SKM-1 (cell line): ENCODE measurements around the gene STXBP6.

ENCODE experiments used
- DNase-seq: peaks from one replicate; lab custom pipeline; 2025; ENCODE audit not compliant: unreplicated experiment; lab: John Stamatoyannopoulos, UW

The STXBP6 gene

DNA sequence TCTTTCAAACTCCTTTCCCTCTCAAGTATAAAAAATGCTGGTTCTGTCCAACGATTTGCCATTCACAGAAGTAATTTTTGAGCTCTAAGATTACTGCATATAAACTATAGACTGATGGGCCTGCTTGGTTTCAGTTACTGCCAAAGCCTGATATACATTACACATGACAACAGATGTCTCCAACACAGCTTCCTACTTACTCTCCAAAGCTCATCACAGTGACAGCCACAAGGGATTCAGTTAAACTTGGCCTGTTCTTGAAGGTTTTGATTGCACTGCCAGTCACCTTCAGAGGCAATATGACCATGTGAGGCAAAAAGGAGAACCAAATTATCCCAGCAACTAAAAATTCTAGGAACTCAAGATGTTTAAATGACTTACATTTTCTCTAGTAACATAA, 30.1 kb downstream of the STXBP6 start:
- no peak for DNase-seq

DNA sequence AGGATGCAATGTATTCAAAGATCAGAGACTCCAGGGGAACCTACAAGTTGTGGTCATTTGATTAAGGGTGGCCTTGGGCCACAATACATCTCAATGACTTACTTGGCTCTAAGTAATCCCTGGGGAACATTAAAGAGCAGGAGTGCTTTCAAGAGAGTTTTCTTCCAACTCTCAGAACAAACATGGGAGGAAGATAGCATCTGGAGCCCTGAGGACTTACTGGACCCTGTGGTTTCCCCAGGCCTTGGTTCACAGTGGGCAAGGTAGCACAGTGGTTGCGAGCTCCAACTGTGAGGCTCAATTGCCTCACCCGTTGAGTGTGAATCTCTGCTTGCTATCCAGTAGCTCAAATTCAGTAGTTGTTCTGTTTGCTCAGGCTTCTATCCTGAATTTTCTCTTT, 32.4 kb downstream of the STXBP6 start:
- DNase-seq = no peak

- no peak for DNase-seq
Observed at GRCh38 chr14:25015761-25016160, 34.2 kb downstream of the STXBP6 start.

- no peak for DNase-seq
Observed at GRCh38 chr14:25014440-25014839, 35.5 kb downstream of the STXBP6 start.

DNA sequence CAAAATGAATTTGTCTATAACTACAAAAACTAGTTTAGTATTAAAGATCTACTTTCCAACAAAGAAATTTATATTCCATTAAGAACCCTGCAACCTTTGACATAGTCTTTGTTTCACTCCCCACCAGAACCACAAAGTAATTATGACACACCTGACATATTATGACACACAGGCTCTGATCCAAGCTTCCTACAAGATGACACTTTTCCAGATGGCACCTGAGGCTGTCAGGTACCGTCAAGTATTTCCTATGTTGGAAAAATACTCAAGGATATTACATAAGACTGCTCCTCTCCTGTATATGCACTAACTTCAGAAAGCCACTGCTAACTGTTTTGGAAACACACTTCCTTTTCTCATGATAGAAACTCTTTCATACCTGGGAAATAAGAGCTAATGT, 38.9 kb downstream of the STXBP6 start:
- DNase-seq = no peak

GRCh38 chr14:25010471-25010870, 39.5 kb downstream of the STXBP6 start:
- DNase-seq = no peak

DNA sequence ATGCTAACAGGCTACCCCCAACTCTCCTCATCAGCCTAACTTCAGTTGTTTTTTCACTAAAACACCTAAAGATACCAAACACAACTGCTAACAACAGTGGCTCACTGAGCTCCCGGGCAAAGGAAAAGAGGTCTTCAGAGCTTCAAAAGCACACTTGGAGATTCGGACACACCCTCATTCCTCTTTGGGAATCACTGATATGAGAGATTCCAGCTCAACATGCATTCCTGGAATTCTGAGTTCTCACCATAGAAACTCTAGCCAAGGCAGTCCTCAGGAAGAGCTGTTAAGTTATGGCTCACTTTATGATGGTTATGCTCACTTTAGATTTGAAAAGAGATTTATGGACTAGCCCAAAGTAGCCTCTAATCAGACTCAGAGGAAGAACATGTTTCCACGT, 40.1 kb downstream of the STXBP6 start:
- no peak for DNase-seq

DNA sequence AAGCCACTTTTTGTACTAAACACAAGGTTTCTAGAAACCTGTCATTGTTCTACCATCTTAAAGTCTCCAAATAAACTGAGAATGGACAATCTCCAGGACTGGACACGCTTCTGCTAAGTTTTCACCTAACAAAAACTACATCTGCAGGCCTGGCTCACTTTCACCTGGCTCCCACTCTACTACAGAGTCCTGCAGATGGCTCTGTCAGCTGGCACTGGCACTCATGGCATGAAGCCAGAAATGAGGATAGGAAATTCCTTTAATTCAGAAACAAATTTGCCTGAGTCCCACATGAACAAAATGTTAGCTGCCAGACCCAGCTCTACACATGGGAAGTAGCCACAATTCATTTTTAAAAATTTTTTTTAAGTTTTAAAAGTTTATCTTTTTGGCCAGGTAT, 42.1 kb downstream of the STXBP6 start:
- no peak for DNase-seq

DNA sequence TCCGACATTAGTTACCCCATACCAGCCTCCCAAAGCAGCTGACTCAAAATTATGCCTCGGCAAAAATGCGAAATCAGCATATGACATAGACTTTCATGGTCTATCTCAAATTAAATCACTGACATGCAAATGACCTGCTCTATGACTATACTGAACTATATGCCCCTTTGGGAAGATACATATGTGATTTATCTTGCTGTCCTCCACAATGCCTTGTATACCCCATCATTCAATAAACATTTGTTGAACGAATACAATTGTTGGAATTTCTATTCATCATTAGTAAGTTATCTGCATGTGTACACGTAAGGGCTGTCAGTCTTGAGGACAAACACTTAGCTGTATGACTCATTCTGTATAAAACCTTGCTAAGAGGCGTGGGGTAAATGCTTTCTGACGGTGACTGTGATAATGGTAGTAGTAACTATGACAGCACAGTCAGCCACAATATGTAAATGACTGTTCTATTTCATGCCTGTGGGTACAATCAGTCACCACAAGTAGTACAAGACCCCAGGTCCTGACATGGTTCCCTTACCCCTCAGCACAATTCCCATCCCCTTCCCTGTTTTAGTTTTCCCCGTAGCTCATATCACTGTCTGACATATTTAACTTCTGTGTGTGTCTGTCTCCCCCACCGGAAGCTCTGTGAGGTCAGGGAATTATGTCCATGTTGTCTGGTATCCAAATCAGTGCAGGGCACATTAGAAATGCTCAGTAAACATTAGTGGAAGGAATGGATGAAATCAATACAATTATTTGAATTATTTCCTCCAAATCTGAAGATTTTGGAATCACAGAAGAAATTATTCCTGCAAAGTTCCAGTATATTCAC, 42.8 kb downstream of the STXBP6 start:
- no peak for DNase-seq

DNA sequence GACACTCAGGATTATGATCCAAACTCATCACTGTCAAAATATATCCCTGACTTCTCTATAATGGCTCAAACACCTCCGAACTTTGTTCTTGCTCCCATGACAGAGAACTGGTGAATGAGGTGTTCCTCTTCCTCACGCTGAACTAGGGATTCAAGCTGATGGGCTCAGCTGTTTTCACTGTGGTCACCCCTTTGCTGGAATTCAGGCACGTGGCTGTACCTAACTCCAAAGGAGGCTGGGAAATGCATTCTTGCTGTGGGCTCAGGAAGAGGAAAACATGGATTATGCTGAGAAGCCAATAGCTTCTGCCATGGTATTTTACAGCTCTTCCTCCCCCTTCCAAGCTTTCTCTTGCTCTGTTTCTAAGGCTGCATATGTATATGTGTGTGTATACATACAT, 43.9 kb downstream of the STXBP6 start:
- no peak for DNase-seq

DNA sequence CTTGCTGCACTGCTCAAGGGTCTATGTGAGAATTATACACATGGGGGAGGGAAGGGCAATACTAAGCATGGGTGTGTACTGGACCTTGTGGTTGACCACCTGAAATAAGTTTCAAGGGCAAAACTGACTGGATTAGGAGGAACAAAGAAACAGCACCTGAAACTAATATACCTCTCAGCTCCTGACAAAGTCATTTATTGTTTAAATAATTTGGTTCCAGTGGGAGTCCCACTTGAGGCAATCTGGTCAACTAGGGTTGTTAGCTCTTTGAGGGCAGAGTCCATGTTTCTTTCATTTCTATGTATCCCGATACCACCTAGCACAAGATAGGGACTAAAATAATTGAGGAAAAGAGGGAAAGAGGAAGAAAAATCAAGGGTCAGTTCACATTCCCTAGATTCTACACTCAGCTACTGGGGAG, 45.5 kb downstream of the STXBP6 start:
- no peak for DNase-seq

DNA sequence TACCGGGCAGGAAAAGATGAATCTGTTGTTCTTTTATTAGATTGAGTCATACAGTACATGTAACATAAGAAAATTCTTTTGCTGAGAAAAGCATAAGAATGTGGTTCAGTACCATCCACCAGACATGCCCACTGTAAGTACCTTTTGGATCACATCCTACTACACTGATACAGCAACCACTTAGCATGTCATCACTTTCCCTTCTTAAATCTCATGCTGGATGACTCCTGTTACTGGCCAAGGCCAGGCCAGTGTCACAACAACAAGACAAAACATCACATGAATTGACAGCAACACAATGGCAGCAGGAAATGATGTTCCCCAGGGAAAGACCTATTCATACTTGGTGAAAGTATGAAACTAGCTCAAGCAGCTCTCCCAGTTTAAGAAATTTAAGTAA, 46.4 kb downstream of the STXBP6 start:
- DNase-seq = no peak

DNA sequence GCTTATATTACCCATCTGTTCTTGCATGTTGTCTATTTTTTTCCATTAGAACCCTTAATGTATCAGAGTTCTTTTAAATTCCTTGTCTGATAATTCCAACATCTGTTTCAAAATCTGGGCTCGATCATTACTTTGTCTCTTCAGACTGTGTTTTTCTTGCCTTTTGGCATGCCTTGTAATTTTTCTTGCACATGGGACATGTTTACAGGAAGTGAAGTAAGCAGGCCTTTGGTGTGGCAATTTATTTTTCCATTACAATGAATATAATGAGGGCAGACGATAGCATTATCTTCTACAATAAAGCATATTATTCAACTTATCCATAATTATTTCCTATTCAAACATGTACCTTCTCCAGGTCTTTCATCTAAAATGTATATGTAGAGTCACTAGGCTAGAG, 48.3 kb downstream of the STXBP6 start:
- no peak for DNase-seq

- DNase-seq = no peak
Observed at GRCh38 chr14:25001156-25001555, 48.8 kb downstream of the STXBP6 start.

GRCh38 chr14:24999157-24999556, 50.8 kb downstream of the STXBP6 start:
- no peak for DNase-seq

DNA sequence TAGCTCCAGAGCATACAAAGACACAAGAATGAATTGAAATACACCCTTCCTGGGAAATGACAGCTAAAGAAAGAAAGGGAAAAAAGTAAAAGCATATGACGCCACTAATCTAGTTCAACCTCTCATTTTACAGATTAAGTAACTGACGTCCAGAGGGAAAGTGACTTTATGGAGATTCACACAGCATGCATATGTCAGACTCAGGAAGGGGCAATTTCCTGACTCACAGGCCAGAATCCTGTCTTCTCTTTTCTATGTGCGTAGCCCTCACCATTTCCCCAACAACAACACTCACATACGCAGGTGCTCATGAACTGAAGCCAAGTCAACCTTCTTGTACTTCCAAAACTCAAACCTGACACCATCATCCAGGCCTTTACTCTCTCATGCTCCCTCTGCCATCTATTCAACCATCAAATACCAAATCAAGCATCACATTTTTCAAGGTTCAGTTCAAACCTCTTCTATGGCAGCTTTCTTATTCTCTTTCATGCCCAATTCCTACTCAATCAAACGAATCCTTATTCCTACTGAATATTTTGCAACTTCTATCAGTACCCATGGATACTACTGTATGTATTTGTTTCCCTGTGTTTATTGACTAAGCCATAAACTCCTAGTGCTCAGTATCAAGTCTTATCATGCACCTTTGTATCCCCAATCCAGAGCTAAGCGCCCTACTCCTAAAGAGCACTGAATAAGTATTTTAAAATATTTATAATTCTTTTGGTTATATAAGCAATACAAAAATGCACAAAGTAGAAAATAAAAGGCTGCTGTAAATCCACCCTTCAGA, 52.8 kb downstream of the STXBP6 start:
- DNase-seq = no peak

DNA sequence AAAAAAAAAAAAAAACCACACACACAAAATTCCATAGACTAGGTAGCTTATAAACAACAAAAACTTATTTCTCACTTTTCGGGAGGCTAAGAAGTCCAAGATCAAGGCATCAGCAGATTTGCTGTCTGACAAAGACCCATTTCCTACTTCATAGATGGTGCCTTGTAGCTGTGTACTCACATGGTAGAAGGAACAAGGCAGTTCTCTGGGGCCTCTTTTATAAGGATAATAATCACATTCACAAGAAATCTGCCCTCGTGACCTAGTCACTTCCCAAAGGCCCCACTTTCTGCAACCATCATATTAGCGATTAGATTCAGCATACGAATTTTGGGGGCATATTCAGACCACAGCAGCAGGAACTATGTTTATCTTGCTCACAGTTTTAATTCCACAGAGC, 54.9 kb downstream of the STXBP6 start:
- no peak for DNase-seq

DNA sequence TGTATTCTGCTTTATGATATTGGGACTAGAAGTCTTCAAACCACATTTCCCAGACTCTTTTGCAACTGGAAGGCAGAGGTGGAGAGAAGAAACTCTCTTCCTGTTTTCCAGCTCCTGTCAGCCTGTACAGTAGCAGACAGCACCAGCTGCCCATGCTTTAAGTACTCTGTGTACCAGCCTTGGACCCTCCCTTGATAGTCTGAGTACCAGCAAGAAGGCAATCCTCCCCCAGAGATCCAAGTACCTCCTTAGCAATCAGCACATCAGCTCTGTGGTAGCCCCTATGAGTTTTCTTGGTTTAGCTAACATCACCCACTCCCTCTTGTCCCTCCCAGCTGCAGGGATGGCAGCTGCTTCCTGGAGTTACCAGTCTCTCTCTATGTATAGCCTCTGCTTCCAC, 56.3 kb downstream of the STXBP6 start:
- no peak for DNase-seq

DNA sequence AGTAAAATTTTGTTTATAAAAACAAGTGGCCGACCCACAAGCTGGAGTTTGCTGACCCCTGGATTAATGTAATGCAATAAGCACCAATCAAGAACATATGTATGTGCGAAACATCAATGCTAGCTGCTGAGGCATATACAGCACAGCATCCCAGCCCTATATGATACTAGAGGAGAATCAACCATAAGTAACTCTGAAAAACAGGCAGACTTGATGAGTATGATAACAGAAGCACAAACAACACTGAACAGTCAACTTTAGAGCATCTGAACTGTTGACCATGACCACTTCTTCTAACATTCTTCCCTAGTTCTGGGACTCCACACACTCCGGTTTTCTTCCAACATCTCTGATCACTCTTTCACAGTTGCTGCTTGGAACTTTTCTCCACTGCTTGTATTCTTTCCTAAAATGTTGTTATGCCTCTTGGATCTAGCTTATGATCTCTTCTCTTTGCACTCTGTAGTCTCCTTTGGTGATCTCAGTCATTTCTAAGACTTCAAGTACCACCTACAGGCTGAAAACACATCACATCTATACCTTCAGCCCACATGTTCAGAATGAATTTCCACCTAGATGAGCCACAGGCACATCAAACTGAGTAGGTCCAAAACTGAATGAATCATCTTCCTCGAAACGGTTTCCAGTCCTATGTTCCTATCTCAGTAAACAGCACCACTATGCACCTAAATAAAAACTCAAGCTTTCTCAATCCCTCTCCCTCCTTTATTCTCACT, 57.2 kb downstream of the STXBP6 start:
- no peak for DNase-seq

DNA sequence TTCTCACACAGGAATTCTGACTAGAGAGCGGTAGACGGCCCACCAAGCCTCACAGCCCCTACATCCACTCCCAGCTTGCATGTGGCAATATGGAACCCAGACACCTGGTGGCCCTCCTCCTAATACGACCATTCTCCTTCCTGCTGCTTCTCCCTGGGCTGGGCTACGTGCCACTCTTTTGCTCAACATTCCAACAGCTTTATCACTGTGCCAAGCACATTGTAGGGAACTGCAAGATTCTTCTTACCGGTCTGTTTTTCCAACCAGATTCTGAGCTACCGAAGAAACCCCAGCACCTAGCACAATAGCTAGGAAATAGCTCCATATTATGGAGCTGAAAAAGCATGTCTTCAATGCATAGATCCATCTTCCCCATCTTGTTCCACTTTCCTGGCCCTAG, 58.1 kb downstream of the STXBP6 start:
- DNase-seq = no peak

- no peak for DNase-seq
Observed at GRCh38 chr14:24991288-24991687, 58.7 kb downstream of the STXBP6 start.

DNA sequence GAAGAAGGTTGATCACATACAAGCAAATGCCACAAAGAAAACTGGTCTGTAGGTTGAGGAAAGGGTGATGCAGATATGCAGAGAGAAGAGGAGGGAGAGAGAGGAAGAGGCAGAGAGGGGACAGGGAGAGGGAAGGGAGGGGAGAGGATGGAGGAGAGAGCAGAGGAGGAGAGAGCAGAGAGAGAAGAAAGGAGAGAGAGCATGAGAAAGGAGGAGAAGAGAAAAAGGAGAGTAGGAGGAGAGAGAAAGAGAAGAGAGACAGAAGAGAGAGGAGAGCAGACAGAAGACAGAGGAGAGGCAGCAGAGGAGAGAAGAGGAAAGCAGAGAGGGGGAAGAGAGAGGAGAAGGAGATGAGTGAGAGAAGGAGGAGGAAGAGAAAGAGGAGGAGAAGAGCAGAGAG, 59.2 kb downstream of the STXBP6 start:
- no peak for DNase-seq
